GM03348 (cell line): Measurements from ENCODE around the gene MXD1.

Source experiments
- DNase-seq: peaks from one replicate; pipeline ENCODE4 v3.0.0; 2012; ENCODE audit warnings: low spot score

MXD1 gene

GRCh38 chr2:69952336-69953115 is 37.6 kb downstream of the MXD1 start:
- no peak for DNase-seq

- DNase-seq = no peak
Measured at GRCh38 chr2:69954084-69954483, 39.2 kb downstream of the MXD1 start.

DNA sequence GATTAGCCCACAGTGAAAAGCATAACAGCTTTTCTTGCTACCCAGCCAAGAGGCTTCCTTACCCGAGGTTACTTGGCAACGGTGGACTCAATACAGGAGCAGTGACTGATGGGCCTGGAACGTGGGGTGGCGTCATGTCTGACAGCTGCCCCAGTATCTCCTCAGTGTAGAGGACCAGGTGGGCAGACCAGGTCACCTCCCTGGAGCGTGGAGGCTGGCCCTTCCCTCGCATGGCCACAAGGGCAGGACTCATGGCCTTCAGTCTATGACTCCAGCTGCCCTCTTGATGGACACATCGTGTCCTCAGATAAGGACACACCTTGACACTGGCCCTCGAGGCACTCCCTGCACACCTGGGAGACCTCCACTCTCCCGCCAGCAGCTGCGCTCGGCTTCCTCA is 40.1 kb downstream of the MXD1 start:
- DNase-seq = no peak

DNA sequence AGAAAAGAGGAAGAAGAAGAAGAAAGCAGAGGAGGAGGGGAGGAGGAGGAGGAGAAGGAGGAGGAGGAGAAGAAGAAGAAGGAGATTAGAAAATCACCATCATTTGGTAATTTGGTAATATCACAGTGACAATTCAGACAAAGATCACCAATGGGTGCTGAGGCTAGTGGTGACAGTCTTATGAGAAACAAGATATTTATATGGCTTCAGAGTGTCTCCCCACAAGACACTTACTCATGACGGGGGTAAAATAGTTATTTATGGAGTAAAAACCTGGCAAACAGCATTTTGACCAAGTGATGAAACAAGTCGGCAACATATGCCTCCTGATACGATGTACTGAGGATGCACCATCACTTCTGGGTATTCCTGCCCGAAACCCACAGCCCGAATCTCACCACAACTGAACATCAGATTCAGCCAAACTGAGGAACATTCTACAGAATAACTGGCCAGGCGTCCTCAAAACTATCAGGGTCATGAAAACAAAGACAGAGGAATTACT is 41.6 kb downstream of the MXD1 start:
- no peak for DNase-seq

GRCh38 chr2:69957965-69958364 is 43.1 kb downstream of the MXD1 start:
- no peak for DNase-seq

DNA sequence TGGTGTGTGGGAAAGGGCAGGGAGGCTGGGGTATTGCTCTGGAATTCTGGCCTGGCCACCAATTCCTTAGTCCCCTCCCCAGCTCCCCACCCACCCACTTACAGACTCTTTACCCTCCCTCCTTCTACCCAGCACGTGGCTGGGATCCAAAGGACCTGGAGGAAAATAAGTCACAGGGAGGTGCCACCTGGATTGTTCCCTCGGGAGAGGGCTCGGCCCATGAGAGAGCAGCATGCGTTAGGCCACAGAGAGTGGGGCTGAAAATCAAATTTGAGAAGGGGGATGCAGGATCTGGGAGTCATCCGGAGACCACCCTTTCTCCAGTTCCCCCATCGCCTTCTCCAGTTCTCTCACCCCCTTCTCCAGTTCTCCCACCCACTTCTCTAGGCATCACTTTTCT is 43.6 kb downstream of the MXD1 start:
- DNase-seq = no peak

DNA sequence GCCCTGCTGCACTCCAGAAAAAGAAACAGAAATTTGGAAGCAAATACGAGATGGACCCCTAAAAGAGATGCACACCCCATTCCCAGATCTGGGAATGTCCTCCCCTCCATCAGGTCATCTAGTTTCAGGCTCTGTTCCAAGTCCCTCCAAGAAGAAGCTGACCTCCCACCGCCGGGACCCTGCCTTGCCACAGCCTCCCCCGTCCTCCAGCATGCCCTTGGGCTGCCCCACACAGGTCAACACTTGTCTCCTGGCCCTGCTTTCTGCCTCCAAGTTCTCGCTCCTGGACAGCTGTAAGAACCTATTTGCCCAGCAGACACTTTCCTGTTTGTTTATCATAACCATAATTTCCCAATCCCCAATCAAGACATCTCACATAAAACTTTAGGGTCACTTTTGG is 44.5 kb downstream of the MXD1 start:
- no peak for DNase-seq

- no peak for DNase-seq
Measured at GRCh38 chr2:69960821-69961220, 45.9 kb downstream of the MXD1 start.

- DNase-seq = no peak
Measured at GRCh38 chr2:69961496-69961895, 46.6 kb downstream of the MXD1 start, which contains the start of gene ASPRV1. Gene ASPRV1 (minus strand): TSS chr2:69961631. CDS start chr2:69961436, 195 bp downstream.

- no peak for DNase-seq
Measured at GRCh38 chr2:69962986-69963730, 48.2 kb downstream of the MXD1 start.

DNA sequence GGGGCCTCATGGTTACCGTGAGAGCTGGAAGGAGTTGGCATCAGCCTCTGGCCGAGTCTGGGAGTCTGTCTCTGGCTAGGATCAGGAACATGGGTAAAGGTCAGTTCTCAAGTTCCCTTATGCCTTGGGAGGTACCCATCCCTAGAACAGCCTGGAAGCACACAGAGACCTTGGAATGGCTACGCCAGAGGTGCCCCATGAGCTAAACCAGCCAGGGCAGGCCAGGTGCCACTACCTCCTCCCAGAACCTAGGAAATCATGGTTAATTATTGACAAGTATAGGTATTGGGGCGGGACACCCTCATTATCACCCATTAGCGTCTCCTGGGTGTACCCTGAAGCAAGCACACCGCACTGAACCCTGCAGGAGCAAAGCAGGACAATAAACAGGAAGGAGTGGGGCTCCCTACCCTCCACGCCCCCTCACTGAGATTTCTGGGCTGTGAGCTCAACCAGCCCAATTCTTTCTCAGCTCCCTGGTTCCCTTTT is 49.5 kb downstream of the MXD1 start:
- DNase-seq = no peak

DNA sequence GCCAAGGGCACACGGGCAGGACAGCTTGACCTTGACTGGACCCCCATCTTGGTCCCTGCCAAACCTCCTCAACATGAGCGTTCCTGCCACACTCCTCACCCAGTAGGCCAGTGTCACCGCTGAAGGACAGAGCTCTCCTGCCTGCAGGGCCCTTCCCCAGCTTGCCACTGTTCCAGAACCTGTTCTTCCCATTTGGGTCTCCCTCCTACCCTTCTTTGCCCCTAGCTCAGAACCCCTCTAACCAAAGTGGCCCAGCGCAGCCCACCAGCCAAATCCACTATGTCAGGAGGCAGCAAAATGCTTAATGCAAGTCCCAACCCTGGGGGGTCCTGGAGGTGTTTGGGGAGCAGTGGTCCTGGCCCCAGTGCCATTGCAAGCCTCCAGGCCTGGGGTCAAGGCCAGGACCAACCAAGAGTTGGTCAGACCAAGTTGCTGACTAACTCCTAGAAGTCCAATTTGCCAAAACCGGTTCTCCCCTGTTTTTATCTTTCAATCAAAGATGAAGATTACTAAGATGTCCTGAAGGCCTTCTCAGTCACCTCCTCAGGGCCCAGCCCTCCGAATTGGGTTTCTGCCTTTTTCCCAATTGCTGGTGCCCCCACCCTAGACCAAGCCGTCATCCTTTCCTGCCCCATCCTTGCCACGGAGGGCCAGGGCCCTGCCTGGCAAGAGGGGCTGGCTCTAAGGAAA is 51.0 kb downstream of the MXD1 start:
- no peak for DNase-seq

DNA sequence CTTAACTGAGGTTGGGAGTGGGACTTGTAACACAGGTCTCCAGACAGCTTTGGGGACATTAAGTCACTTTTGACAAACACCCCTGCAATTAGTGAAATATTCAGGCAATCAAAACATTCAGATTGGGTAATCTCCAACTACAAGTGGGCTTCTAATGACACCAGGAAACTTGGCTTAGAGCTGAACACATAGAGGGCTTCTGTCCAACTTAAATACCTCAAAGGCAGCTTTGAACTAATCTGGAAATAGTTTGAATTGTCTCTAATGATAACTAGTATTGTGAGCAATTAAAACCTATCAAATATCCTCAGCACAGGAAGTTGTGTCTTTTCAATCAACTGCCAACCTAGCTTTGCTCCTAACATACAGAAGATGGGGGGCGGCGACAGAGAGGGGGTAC is 51.6 kb downstream of the MXD1 start:
- DNase-seq = no peak

- DNase-seq = no peak
Measured at GRCh38 chr2:69968609-69969008, 53.7 kb downstream of the MXD1 start.

GRCh38 chr2:69969126-69969983 is 54.4 kb downstream of the MXD1 start:
- no peak for DNase-seq

DNA sequence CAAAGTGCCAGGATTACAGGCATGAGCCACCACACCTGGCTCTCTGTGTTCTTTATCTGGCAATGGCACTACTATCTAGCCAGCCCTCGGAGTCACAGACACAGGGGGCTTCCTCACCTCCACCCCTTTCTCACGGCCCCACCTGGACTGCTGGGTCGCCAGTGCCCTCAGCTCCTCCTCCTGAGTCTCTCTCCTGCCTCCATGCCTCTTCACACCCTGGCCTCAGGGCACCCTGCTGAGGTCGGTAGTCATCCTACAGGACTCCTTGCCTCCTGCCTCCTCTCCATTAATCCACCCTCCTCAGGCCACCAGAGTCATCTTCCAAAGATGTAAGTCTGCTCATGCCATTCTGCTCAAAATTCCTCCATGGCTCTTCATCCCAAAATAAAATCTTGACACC is 55.1 kb downstream of the MXD1 start:
- no peak for DNase-seq

DNA sequence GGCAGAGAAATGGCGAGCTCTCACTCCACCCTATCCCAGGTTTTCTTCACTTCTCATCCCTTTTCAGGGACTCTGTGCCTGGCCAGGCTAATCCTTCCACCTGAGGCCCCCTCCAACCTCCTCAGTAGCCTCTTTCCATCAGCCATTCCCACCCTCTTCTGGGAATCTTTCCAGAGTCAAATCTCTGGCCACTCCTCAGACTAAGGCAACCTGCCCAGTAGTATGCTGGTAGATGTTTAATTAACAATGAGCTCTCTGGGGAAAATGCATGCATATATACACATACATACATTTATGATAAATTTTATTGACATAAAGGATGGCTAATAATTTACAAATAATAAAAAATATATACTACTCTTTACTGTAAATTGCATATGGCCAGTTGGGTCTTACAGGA is 57.9 kb downstream of the MXD1 start:
- no peak for DNase-seq

- DNase-seq = peak; percentile 81
Measured at GRCh38 chr2:69973335-69973735, 58.4 kb downstream of the MXD1 start.

- no peak for DNase-seq
Measured at GRCh38 chr2:69975136-69975852, 60.4 kb downstream of the MXD1 start.

DNA sequence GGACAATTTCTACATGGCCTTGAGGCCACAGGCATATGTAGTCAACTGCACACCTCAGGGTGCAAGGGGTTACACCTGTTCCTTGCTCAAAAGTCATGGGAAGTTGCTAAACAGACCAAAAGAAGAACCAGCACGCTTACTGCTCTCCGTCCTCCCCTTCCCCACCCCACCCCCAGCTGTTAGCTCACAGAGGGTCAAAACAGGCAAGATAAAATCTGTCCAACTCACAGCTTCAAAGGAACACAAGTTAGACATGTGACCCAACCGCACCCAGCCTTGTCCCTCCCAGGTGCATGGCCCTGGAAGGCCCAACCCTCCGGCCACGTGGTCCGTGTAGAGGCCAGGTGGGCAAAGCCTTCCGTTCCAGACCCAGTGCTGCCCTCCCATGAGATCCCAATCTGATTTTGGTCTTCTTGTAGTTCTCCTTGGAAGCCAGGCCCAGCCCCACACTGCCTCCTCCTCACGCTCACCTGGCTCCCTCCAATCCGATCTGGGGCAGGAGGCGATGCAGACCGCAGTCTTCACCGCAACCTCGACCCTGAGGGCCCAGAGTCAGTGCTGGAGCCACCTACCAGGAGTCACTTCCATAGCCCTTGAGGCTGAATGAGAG is 61.0 kb downstream of the MXD1 start:
- DNase-seq = no peak
